GM19193 (cell line): ENCODE data around the gene TM9SF4.

ENCODE experiments used
- POLR2A ChIP-seq: IDR thresholded peaks from 4 replicates; pipeline ENCODE4 v1.6.1; 2011; ENCODE audit not compliant: insufficient read depth, insufficient read length; ENCODE audit errors: extremely low read depth

The TM9SF4 gene

GRCh38 chr20:32079655-32080109 is 29.8 kb upstream of the TM9SF4 start:
- TF ChIP-seq POLR2A: no peak

GRCh38 chr20:32080783-32081182 is 28.7 kb upstream of the TM9SF4 start:
- TF ChIP-seq POLR2A: no peak

- no peak for TF ChIP-seq POLR2A
These were observed 26.0 kb upstream of the TM9SF4 start for GRCh38 chr20:32083469-32083868.

DNA sequence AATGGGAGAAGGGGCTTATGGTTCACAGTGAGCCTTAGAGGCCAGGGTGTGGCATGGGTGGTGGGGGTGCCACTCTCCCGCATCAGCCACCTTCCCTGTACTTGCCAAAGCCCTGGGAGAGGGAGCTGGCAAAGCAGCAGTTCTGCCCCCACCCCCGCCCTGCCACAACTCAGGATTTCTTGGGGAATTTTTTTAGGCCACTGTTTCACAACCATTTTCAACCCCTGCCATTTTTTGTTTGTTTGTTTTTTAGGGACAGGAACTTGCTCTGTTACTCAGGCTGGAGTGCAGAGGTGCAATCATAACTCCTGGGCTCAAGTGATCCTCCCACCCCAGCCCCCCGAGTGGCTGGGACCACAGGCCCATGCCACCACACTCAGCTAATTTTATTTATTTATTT is 22.4 kb upstream of the TM9SF4 start:
- no peak for TF ChIP-seq POLR2A

DNA sequence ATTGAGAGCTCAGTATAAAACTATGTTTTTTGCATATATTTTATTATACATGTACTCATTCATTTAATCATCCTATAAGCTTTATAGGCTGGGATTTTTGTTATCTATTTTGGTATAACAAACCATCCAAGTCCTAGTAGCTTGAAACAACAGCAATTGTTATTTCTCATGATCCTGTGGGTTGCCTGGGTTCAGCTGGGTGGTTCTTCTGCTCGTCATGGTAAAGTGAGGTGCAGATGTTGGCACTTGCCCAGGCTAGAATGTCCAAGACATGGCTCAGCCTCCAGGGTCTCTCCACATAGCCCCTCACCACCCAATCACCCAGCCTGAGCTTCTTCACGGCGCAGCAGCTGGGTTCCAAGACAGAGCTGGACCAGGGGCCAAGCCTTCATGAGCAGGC is 20.8 kb upstream of the TM9SF4 start:
- no peak for TF ChIP-seq POLR2A

- no peak for TF ChIP-seq POLR2A
These were observed 19.7 kb upstream of the TM9SF4 start for GRCh38 chr20:32089637-32090362.

DNA sequence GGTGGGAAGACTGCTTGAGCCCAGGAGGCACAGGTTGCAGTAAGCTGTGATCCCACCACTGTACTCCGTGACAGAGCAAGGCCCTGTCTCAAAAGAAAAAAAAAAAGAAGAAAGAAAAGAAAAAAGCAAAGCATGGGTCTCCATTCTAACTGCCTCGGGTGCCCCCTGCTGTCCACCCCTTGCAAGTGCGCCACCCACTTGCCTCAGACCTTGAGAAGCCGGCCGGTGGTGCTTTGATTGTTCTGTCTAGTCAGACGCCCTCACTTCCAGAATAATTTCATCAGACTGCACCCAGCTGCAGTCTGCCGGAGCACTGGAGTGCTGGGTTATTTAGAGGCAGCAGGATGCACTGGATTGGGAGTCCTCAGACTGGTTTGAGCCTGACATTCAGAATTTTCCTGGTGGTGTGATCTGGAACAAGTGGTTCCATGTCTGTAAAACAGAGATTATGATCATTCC is 17.6 kb upstream of the TM9SF4 start:
- no peak for TF ChIP-seq POLR2A

GRCh38 chr20:32098786-32099185 is 10.7 kb upstream of the TM9SF4 start:
- no peak for TF ChIP-seq POLR2A

DNA sequence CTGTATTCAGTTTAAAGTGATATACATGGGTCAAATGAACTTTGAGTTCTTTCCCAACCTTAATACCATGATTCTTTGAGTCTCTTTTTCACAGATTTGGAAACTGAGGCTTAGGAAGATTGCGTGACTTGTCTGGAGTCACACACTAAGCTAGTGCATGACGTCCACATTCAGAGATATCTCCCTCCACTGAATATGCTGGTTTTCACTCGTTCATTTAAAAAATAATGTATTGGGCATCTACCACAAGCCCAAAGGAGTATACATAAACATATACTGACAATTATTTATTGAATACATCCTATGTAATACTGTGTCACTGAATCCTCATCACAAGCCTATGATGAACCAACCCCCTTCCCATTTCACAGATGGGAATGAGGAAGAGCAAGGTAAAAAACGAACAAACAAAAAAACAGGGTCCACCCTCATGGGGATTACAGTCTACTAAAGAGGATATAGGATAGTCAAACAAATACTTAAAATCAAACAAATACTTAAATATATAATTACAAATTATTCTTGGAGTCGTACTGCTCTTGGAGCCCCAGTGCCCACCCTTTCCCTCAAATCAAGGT is 611 bp upstream of the TM9SF4 start:
- no peak for TF ChIP-seq POLR2A

GRCh38 chr20:32110173-32110704 is 725 bp downstream of the TM9SF4 start:
- no peak for TF ChIP-seq POLR2A

GRCh38 chr20:32110727-32111126 is 1.2 kb downstream of the TM9SF4 start:
- TF ChIP-seq POLR2A: no peak

DNA sequence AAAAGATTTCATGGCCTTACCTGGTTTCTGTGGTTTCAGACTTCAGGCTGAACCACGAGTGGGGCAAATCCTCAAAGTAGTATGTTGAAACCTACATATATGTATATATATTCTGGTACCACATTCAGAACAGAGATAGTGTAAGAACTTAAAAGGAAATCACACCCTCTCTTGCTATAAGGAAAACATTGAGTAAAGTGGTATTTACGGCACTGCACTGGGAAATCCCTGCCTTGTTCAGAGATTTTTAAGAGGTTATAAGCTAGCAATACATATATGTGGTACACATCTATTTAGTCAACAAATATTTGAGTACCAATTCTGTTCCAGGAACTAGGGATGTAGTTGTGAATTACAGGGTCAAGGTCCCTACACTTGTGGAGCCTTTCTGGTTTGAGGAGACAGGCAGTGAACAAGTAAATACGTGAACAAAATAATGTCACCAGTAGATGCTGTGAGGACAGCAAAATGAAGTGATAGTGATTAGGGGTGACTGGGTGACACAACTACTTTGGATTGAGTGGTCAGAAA is 1.7 kb downstream of the TM9SF4 start:
- no peak for TF ChIP-seq POLR2A

GRCh38 chr20:32111753-32112152 is 2.2 kb downstream of the TM9SF4 start:
- TF ChIP-seq POLR2A: no peak

DNA sequence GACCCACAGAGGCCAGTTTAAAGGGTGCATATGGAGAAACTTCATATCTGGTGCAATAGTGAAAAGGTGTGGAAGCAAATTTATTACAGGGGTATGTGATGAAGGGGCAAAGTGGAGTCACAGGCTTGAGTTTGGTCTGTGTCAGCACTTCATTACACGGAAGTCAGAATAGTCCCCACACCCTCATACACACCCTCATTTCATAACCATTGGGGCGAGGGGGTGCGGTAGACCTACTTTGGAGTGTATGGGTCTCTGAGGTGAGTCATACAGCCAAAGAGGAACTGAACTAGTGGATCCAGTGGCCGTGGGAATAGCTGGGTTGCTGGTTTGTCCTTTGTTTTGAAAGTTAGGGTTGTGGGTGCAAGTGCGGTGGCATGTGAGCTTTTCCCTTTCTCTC is 3.3 kb downstream of the TM9SF4 start:
- no peak for TF ChIP-seq POLR2A

- TF ChIP-seq POLR2A: no peak
These were observed 4.2 kb downstream of the TM9SF4 start for GRCh38 chr20:32113591-32114260.
